Subcutaneous abdominal adipose tissue (tissue), 5 donors: Measurements from ENCODE around the gene SPOCD1.

Experiments used
- H3K27ac ChIP-seq: one replicate; pipeline ENCODE4 v1.7.0; 2013; ENCODE audit warnings: low read depth, mild to moderate bottlenecking, inconsistent platforms, low read length, moderate library complexity
- H3K27me3 ChIP-seq, 5 donors: one replicate each; pipeline ENCODE4 v1.7.0; 2013; ENCODE audit warnings: low read length in 5 of 5, inconsistent platforms in 1 of 5; ENCODE audit not compliant: control insufficient read depth in 5 of 5, insufficient read depth in 4 of 5
- H3K36me3 ChIP-seq, 5 donors: one replicate each; pipeline ENCODE4 v1.7.0; 2013; ENCODE audit warnings: low read length in 5 of 5; ENCODE audit not compliant: control insufficient read depth in 5 of 5, insufficient read depth in 5 of 5
- H3K4me1 ChIP-seq, 5 donors: one replicate each; pipeline ENCODE4 v1.7.0; 2013; ENCODE audit warnings: low read length in 5 of 5, mild to moderate bottlenecking in 3 of 5, moderate library complexity in 1 of 5; ENCODE audit not compliant: control insufficient read depth in 5 of 5, insufficient read depth in 5 of 5
- H3K4me3 ChIP-seq, 5 donors: one replicate each; pipeline ENCODE4 v1.7.0; 2013; ENCODE audit warnings: low read length in 5 of 5, low read depth in 1 of 5
- H3K9ac ChIP-seq, 5 donors: one replicate each; pipeline ENCODE4 v1.7.0; 2013; ENCODE audit warnings: low read length in 5 of 5, mild to moderate bottlenecking in 4 of 5, moderate library complexity in 3 of 5
- H3K9me3 ChIP-seq, 5 donors: one replicate each; pipeline ENCODE4 v1.7.0; 2013; ENCODE audit warnings: low read length in 5 of 5; ENCODE audit not compliant: control insufficient read depth in 5 of 5
- donor health status: healthy.
- donor health status: healthy.
- donor health status: healthy.
- donor health status: healthy.
- donor health status: healthy.

Gene SPOCD1

GRCh38 chr1:31815307-31815645 lies 546 bp downstream of the SPOCD1 start:
- Histone ChIP-seq H3K9me3 (no peaks in the 10 kb centered on the region), H3K27ac (no peak overlapping the region), H3K9ac (no peak overlapping the region), H3K4me3 (no peak overlapping the region), H3K27me3 (no peaks in the 10 kb centered on the region), H3K4me1 (peaks cover 0 to 6% (median 0%) of the 10 kb centered on the region in 5 donors), H3K36me3 (no peaks in the 10 kb centered on the region)

- Histone ChIP-seq H3K4me1 (peaks cover 0 to 6% (median 0%) of the 10 kb centered on the region in 5 donors), H3K9me3 (no peaks in the 10 kb centered on the region), H3K36me3 (no peaks in the 10 kb centered on the region), H3K27me3 (no peaks in the 10 kb centered on the region), H3K4me3 (no peak overlapping the region), H3K9ac (no peak overlapping the region), H3K27ac (no peak overlapping the region)
Observed at GRCh38 chr1:31814631-31815306, 1.1 kb downstream of the SPOCD1 start.

- H3K27me3 ChIP-seq: no peaks in the 10 kb centered on the region
- no peaks in the 10 kb centered on the region for H3K36me3 ChIP-seq
- H3K4me1 ChIP-seq: peaks cover 0 to 6% (median 0%) of the 10 kb centered on the region in 5 donors
- no peaks in the 10 kb centered on the region for H3K9me3 ChIP-seq
- H3K4me3 ChIP-seq: no peak overlapping the region
- no peak overlapping the region for H3K27ac ChIP-seq
- no peak overlapping the region for H3K9ac ChIP-seq
Observed at GRCh38 chr1:31814041-31814511, 1.7 kb downstream of the SPOCD1 start.

- Histone ChIP-seq H3K27me3 (no peaks in the 10 kb centered on the region), H3K36me3 (no peaks in the 10 kb centered on the region), H3K9me3 (no peaks in the 10 kb centered on the region), H3K9ac (no peak overlapping the region), H3K4me3 (no peak overlapping the region), H3K4me1 (peaks cover 0 to 6% (median 0%) of the 10 kb centered on the region in 5 donors), H3K27ac (no peak overlapping the region)
Observed at GRCh38 chr1:31812158-31812829, 3.5 kb downstream of the SPOCD1 start.

- Histone ChIP-seq H3K9me3 (no peaks in the 10 kb centered on the region), H3K27ac (no peak overlapping the region), H3K27me3 (no peaks in the 10 kb centered on the region), H3K4me1 (peaks cover 0 to 6% (median 0%) of the 10 kb centered on the region in 5 donors), H3K9ac (no peak overlapping the region), H3K4me3 (no peak overlapping the region), H3K36me3 (no peaks in the 10 kb centered on the region)
Observed at GRCh38 chr1:31811605-31812004, 4.2 kb downstream of the SPOCD1 start.

- H3K4me3 ChIP-seq: no peak overlapping the region
- H3K4me1 ChIP-seq: no peaks in the 10 kb centered on the region
- no peak overlapping the region for H3K27ac ChIP-seq
- H3K27me3 ChIP-seq: no peaks in the 10 kb centered on the region
- no peaks in the 10 kb centered on the region for H3K36me3 ChIP-seq
- no peak overlapping the region for H3K9ac ChIP-seq
- no peaks in the 10 kb centered on the region for H3K9me3 ChIP-seq
Observed at GRCh38 chr1:31809698-31810097, 6.1 kb downstream of the SPOCD1 start.

GRCh38 chr1:31807273-31808048 lies 8.4 kb downstream of the SPOCD1 start:
- H3K36me3 ChIP-seq: no peaks in the 10 kb centered on the region
- H3K27me3 ChIP-seq: no peaks in the 10 kb centered on the region
- no peak overlapping the region for H3K4me3 ChIP-seq
- H3K27ac ChIP-seq: no peak overlapping the region
- no peak overlapping the region for H3K9ac ChIP-seq
- peaks cover 0 to 3% (median 0%) of the 10 kb centered on the region in 5 donors for H3K4me1 ChIP-seq
- H3K9me3 ChIP-seq: no peaks in the 10 kb centered on the region

- no peak overlapping the region for H3K27ac ChIP-seq
- H3K36me3 ChIP-seq: no peaks in the 10 kb centered on the region
- no peak overlapping the region for H3K9ac ChIP-seq
- H3K4me1 ChIP-seq: peaks cover 0 to 7% (median 0%) of the 10 kb centered on the region in 5 donors
- H3K27me3 ChIP-seq: no peaks in the 10 kb centered on the region
- H3K4me3 ChIP-seq: no peak overlapping the region
- H3K9me3 ChIP-seq: no peaks in the 10 kb centered on the region
Observed at GRCh38 chr1:31805318-31805717, 10.5 kb downstream of the SPOCD1 start.

GRCh38 chr1:31804098-31804497 lies 11.7 kb downstream of the SPOCD1 start:
- Histone ChIP-seq H3K9ac (no peak overlapping the region), H3K9me3 (no peaks in the 10 kb centered on the region), H3K4me1 (peaks cover 0 to 11% (median 4%) of the 10 kb centered on the region in 5 donors), H3K27me3 (peaks cover 0 to 3% (median 0%) of the 10 kb centered on the region in 5 donors), H3K36me3 (no peaks in the 10 kb centered on the region), H3K27ac (no peak overlapping the region), H3K4me3 (no peak overlapping the region)

- Histone ChIP-seq H3K9me3 (no peaks in the 10 kb centered on the region), H3K36me3 (no peaks in the 10 kb centered on the region), H3K27ac (no peak overlapping the region), H3K4me1 (peaks cover 0 to 14% (median 9%) of the 10 kb centered on the region in 5 donors), H3K27me3 (peaks cover 0 to 3% (median 0%) of the 10 kb centered on the region in 5 donors), H3K4me3 (no peak overlapping the region), H3K9ac (no peak overlapping the region)
Observed at GRCh38 chr1:31803610-31804009, 12.2 kb downstream of the SPOCD1 start.
